ENCODE data around the gene MID1.

GRCh38 chrX:10495677-10496076, 124.7 kb downstream of the MID1 start:
- TF ChIP-seq YY1 (tag by site-specific recombination; IDR thresholded peaks at IDR 0.05) (no peak), ZNF501 (tag by site-specific recombination; IDR thresholded peaks at IDR 0.05) (no peak), ZNF792 (tag by site-specific recombination; IDR thresholded peaks at IDR 0.05) (no peak), REPIN1 (tag by site-specific recombination; IDR thresholded peaks at IDR 0.05; ENCODE audit: low read depth) (no peak), ZSCAN23 (tag by site-specific recombination; IDR thresholded peaks at IDR 0.05) (no peak), ZNF121 (tag by site-specific recombination; IDR thresholded peaks at IDR 0.05) (no peak), ZIC2 (tag by site-specific recombination; IDR thresholded peaks at IDR 0.05) (no peak), ZNF274 (IDR thresholded peaks at IDR 0.05; ENCODE audit: low read length) (no peak), ZNF274 (tag by site-specific recombination; IDR thresholded peaks at IDR 0.05; ENCODE audit: borderline replicate concordance) (no peak), ZEB2 (tag by site-specific recombination; IDR thresholded peaks at IDR 0.05) (no peak)
- TF ChIP-seq, protein P1, sequence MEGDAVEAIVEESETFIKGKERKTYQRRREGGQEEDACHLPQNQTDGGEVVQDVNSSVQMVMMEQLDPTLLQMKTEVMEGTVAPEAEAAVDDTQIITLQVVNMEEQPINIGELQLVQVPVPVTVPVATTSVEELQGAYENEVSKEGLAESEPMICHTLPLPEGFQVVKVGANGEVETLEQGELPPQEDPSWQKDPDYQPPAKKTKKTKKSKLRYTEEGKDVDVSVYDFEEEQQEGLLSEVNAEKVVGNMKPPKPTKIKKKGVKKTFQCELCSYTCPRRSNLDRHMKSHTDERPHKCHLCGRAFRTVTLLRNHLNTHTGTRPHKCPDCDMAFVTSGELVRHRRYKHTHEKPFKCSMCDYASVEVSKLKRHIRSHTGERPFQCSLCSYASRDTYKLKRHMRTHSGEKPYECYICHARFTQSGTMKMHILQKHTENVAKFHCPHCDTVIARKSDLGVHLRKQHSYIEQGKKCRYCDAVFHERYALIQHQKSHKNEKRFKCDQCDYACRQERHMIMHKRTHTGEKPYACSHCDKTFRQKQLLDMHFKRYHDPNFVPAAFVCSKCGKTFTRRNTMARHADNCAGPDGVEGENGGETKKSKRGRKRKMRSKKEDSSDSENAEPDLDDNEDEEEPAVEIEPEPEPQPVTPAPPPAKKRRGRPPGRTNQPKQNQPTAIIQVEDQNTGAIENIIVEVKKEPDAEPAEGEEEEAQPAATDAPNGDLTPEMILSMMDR (tag by site-specific recombination; IDR thresholded peaks at IDR 0.05), result no peak
- TF ChIP-seq, protein P2, sequence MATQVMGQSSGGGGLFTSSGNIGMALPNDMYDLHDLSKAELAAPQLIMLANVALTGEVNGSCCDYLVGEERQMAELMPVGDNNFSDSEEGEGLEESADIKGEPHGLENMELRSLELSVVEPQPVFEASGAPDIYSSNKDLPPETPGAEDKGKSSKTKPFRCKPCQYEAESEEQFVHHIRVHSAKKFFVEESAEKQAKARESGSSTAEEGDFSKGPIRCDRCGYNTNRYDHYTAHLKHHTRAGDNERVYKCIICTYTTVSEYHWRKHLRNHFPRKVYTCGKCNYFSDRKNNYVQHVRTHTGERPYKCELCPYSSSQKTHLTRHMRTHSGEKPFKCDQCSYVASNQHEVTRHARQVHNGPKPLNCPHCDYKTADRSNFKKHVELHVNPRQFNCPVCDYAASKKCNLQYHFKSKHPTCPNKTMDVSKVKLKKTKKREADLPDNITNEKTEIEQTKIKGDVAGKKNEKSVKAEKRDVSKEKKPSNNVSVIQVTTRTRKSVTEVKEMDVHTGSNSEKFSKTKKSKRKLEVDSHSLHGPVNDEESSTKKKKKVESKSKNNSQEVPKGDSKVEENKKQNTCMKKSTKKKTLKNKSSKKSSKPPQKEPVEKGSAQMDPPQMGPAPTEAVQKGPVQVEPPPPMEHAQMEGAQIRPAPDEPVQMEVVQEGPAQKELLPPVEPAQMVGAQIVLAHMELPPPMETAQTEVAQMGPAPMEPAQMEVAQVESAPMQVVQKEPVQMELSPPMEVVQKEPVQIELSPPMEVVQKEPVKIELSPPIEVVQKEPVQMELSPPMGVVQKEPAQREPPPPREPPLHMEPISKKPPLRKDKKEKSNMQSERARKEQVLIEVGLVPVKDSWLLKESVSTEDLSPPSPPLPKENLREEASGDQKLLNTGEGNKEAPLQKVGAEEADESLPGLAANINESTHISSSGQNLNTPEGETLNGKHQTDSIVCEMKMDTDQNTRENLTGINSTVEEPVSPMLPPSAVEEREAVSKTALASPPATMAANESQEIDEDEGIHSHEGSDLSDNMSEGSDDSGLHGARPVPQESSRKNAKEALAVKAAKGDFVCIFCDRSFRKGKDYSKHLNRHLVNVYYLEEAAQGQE (tag by site-specific recombination; IDR thresholded peaks at IDR 0.05), result no peak
